Uterus (tissue), 2 donors: ENCODE data around the gene PCK1.

ENCODE experiments used
- POLR2A ChIP-seq, 2 donors: fragments of 450-650 bp; IDR thresholded peaks; one replicate each; pipeline ENCODE4 v1.6.1; 2016; ENCODE audit warnings: antibody characterized with exemption in 2 of 2, mild to moderate bottlenecking in 1 of 2, moderate library complexity in 1 of 2
- TF ChIP-seq, protein P1 (sequence below), 4 experiments: fragments of 200-600 bp in 2 of 4; fragments of 450-650 bp in 2 of 4; sonication (generic) in 2 of 4; IDR thresholded peaks; one replicate each; pipeline ENCODE4 v1.5.1; 2016 to 2019; ENCODE audit warnings: antibody characterized with exemption in 4 of 4, mild to moderate bottlenecking in 2 of 4, moderate library complexity in 1 of 4

DNA sequence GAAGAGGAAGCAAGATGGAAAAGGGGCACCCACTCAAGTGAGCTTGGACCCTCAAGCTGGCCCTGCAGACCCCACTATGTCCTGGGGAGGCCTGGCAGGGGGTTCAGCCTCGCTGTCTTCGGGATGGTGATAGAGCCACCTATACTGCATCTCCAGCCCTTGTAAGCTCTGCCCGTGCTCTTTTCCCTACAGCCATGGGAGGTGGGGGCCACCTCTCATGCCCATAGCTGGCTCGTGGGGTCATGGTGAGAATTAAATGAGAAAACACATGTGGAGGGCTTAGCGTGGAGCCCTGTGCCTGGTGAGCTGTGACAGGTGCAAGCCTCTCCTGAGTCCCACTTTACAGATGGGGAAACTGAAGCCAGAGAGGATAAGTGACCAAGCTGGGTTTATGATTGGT is 27.7 kb downstream of the PCK1 start:
- TF ChIP-seq, protein P1, sequence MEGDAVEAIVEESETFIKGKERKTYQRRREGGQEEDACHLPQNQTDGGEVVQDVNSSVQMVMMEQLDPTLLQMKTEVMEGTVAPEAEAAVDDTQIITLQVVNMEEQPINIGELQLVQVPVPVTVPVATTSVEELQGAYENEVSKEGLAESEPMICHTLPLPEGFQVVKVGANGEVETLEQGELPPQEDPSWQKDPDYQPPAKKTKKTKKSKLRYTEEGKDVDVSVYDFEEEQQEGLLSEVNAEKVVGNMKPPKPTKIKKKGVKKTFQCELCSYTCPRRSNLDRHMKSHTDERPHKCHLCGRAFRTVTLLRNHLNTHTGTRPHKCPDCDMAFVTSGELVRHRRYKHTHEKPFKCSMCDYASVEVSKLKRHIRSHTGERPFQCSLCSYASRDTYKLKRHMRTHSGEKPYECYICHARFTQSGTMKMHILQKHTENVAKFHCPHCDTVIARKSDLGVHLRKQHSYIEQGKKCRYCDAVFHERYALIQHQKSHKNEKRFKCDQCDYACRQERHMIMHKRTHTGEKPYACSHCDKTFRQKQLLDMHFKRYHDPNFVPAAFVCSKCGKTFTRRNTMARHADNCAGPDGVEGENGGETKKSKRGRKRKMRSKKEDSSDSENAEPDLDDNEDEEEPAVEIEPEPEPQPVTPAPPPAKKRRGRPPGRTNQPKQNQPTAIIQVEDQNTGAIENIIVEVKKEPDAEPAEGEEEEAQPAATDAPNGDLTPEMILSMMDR (IDR thresholded peaks at IDR 0.05): no peak
- no peak for TF ChIP-seq POLR2A (IDR thresholded peaks at IDR 0.05)
